Gastroesophageal sphincter (tissue), 2 donors: ENCODE data around the gene WNT3A.

Source experiments
- EP300 ChIP-seq: sonication (generic); formaldehyde crosslinking; IDR thresholded peaks from one replicate; pipeline ENCODE4 v1.6.1; 2017; ENCODE audit warnings: antibody characterized with exemption, mild to moderate bottlenecking
- POLR2A ChIP-seq, 2 donors: fragments of 450-650 bp; IDR thresholded peaks; one replicate each; pipeline ENCODE4 v1.6.1; 2017; ENCODE audit warnings: antibody characterized with exemption in 2 of 2, mild to moderate bottlenecking in 2 of 2, moderate library complexity in 1 of 2
- POLR2AphosphoS5 ChIP-seq: sonication (generic); formaldehyde crosslinking; IDR thresholded peaks from one replicate; pipeline ENCODE4 v1.6.1; 2017; ENCODE audit warnings: antibody characterized with exemption

- no peak for TF ChIP-seq POLR2A (IDR thresholded peaks at IDR 0.05)
- no peak for TF ChIP-seq POLR2AphosphoS5
- TF ChIP-seq EP300: no peak
Observed at GRCh38 chr1:228070173-228070572, 63.4 kb downstream of the WNT3A start.
